BE2C (cell line): ENCODE data around the gene TOR1B.

ENCODE experiments used
- DNase-seq: peaks from one replicate; pipeline ENCODE4 v3.0.0-alpha.2; 2020
- H3K27me3 ChIP-seq: fragments of 250-450 bp; sonication (Bioruptor Pico); 2 replicates; pipeline ENCODE4 v1.5.1; 2020; ENCODE audit warnings: mild to moderate bottlenecking
- H3K36me3 ChIP-seq: fragments of 250-450 bp; sonication (Bioruptor Pico); 2 replicates; pipeline ENCODE4 v1.5.1; 2020; ENCODE audit warnings: mild to moderate bottlenecking
- H3K4me1 ChIP-seq: fragments of 250-450 bp; sonication (Bioruptor Pico); 2 replicates; pipeline ENCODE4 v1.5.1; 2020
- H3K4me3 ChIP-seq: 2 replicates; pipeline ENCODE4 v1.5.1; 2011; ENCODE audit warnings: low read depth, low read length
- H3K9me3 ChIP-seq: fragments of 250-450 bp; sonication (Bioruptor Pico); 2 replicates; pipeline ENCODE4 v1.5.1; 2020
- TF ChIP-seq, protein P1 (sequence below): IDR thresholded peaks from 2 replicates; pipeline ENCODE4 v1.5.1; 2012; ENCODE audit warnings: mild to moderate bottlenecking, low read depth, low read length

The TOR1B gene

DNA sequence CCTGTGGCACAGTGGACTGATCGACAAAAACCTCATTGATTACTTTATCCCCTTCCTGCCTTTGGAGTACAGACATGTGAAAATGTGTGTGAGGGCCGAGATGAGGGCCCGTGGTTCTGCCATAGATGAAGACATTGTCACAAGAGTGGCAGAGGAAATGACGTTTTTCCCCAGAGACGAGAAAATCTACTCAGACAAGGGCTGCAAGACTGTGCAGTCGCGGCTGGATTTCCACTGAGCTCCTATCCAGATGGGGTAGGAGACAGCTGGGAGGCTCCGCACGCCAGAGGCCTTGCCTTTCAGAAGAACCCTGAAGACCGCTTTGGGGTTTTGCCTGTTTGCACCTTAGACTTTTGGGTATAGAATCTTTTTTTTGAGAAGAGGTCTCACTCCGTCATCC is 6.4 kb downstream of the TOR1B start:
- no peaks in the 10 kb centered on the region for H3K9me3 ChIP-seq
- peaks cover 47% of the 10 kb centered on the region for H3K36me3 ChIP-seq
- DNase-seq, result no peak
- no peak overlapping the region for H3K4me3 ChIP-seq
- TF ChIP-seq, protein P1, sequence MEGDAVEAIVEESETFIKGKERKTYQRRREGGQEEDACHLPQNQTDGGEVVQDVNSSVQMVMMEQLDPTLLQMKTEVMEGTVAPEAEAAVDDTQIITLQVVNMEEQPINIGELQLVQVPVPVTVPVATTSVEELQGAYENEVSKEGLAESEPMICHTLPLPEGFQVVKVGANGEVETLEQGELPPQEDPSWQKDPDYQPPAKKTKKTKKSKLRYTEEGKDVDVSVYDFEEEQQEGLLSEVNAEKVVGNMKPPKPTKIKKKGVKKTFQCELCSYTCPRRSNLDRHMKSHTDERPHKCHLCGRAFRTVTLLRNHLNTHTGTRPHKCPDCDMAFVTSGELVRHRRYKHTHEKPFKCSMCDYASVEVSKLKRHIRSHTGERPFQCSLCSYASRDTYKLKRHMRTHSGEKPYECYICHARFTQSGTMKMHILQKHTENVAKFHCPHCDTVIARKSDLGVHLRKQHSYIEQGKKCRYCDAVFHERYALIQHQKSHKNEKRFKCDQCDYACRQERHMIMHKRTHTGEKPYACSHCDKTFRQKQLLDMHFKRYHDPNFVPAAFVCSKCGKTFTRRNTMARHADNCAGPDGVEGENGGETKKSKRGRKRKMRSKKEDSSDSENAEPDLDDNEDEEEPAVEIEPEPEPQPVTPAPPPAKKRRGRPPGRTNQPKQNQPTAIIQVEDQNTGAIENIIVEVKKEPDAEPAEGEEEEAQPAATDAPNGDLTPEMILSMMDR, result no peak
- no peaks in the 10 kb centered on the region for H3K27me3 ChIP-seq
- no peaks in the 10 kb centered on the region; the same call in none of the 2 replicates for H3K4me1 ChIP-seq

DNA sequence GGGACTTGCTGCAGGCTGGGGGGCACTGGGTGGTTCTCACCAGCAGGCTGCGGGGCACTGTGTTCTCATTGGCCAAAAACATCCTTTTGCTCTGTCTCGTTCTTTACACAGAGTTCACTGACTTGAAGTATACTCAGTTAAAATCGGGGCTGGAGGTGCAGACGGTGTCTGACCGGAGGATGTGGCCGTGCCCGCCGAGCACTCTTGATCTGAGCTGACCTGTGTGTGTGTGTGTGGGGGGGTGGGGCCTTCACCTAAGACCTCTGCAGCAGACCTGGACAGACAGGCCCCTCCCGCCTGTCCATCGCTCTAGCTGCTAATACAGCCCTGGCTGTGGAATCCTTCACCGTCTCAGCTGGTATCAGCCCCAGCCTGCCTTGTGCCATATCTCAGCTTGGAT is 7.1 kb downstream of the TOR1B start:
- no peaks in the 10 kb centered on the region for H3K27me3 ChIP-seq
- DNase-seq, result no peak
- H3K4me3 ChIP-seq, result no peak overlapping the region
- H3K9me3 ChIP-seq, result no peaks in the 10 kb centered on the region
- TF ChIP-seq, protein P1, result no peak
- peaks cover 51% of the 10 kb centered on the region for H3K36me3 ChIP-seq
- no peaks in the 10 kb centered on the region; the same call in 1 of the 2 replicates for H3K4me1 ChIP-seq

DNA sequence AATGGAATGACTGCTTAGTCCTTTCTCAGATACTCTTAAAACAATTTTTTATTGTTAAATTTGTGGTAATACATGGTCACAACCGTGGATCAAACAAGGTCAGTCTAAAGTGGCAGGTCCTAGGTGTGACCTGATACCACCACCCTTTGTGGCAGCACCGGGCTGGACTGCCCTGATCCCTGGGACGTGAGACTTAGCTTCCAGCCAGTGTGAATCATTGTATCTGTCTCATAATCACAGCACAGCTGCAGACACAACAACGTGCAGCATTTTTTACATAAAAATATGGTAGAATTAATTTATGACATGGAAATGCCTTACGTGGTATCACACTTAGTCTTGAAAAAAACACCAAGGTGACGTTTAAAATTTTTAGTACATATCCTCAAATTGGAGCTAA is 7.8 kb downstream of the TOR1B start:
- Histone ChIP-seq H3K4me1 (no peaks in the 10 kb centered on the region; the same call in 1 of the 2 replicates), H3K9me3 (no peaks in the 10 kb centered on the region), H3K4me3 (no peak overlapping the region), H3K27me3 (no peaks in the 10 kb centered on the region), H3K36me3 (peaks cover 53% of the 10 kb centered on the region)
- TF ChIP-seq, protein P1, result no peak
- no peak for DNase-seq

DNA sequence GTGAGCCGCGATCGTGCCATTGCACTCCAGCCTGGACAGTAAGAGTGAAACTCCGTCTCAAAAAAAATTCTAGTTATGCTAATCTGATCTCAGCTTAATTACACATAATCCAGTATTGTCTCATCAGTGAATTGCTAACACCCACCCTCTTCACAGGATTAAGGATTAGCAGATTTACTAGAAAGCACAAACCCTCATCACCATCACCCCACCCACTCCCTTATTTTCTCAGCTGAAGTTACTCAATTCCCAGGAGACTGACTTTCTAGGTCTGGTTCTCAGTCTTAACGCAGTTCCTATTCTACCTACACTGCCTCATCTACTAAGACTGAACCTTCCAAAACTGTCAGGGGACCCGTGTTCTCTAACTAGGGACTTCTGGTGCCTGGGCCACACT is 9.0 kb downstream of the TOR1B start:
- H3K9me3 ChIP-seq, result no peaks in the 10 kb centered on the region
- no peaks in the 10 kb centered on the region for H3K27me3 ChIP-seq
- TF ChIP-seq, protein P1, result no peak
- no peak for DNase-seq
- H3K36me3 ChIP-seq, result peaks cover 60% of the 10 kb centered on the region
- no peaks in the 10 kb centered on the region; the same call in 1 of the 2 replicates for H3K4me1 ChIP-seq
- no peak overlapping the region for H3K4me3 ChIP-seq

DNA sequence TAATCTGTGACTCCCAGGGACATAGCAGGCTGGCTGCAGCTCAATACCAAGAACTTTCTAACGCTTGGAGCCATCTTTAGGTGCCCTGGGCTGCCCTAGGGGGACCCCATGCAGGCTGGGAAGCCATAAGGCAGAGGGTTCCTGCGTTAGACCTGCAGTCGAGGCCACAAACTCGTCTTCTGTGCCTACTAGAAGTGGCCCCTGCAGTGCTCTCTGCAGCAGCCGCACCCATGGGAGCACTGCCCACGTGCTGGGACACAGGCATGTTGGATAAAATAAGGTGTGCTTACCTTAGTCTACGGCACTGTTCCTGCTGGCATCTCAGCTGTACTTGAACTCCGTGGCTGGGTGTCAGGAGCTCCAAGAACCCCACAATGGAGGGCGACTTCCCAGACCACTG is 9.4 kb downstream of the TOR1B start:
- TF ChIP-seq, protein P1, result no peak
- H3K36me3 ChIP-seq, result peaks cover 60% of the 10 kb centered on the region
- no peak overlapping the region for H3K4me3 ChIP-seq
- H3K9me3 ChIP-seq, result no peaks in the 10 kb centered on the region
- no peak for DNase-seq
- H3K27me3 ChIP-seq, result no peaks in the 10 kb centered on the region
- H3K4me1 ChIP-seq, result no peaks in the 10 kb centered on the region; the same call in 1 of the 2 replicates

DNA sequence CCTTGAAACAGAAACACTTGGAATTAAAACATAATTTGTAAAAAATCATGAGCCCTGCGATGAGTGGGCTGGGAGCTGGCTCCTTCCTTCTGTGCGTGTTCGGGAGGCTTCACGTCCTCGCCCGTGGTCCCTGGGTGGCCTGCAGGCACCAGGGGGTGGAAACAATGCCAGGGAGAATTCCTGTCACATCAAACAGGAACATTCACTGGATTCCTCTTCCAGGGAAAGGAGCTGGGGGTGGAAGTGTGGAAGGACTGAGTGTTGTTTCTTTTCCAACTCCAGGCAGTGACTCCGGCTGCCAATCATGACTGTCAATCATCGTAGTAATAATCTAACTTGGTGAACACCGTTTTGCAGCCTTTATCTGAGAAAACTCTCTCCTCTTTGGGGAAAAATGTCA is 10.7 kb downstream of the TOR1B start:
- Histone ChIP-seq H3K27me3 (no peaks in the 10 kb centered on the region), H3K36me3 (peaks cover 61% of the 10 kb centered on the region), H3K4me1 (no peaks in the 10 kb centered on the region; the same call in 1 of the 2 replicates), H3K9me3 (no peaks in the 10 kb centered on the region), H3K4me3 (no peak overlapping the region)
- TF ChIP-seq, protein P1, result no peak
- no peak for DNase-seq
